ENCODE data around the gene MTFR1L.

MTFR1L gene

GRCh38 chr1:25877155-25877554 is 57.4 kb downstream of the MTFR1L start:
- TF ChIP-seq REST (IDR thresholded peaks at IDR 0.05; ENCODE audit: low read depth) (no peak), MAX (IDR thresholded peaks at IDR 0.05) (no peak)

GRCh38 chr1:25878690-25879089 is 58.9 kb downstream of the MTFR1L start:
- TF ChIP-seq TAF1 (IDR thresholded peaks at IDR 0.05; ENCODE audit: low read depth): no peak
- TF ChIP-seq CEBPB (IDR thresholded peaks at IDR 0.05): no peak
- TF ChIP-seq CREB1 (IDR thresholded peaks at IDR 0.05; ENCODE audit: low read depth): no peak
- TF ChIP-seq EP300 (IDR thresholded peaks at IDR 0.05; ENCODE audit: borderline replicate concordance): no peak
- no peak for TF ChIP-seq MAX (IDR thresholded peaks at IDR 0.05)
- no peak for TF ChIP-seq REST (IDR thresholded peaks at IDR 0.05; ENCODE audit: low read depth)
- TF ChIP-seq YY1 (IDR thresholded peaks at IDR 0.05; ENCODE audit: low read depth): no peak
- no peak for TF ChIP-seq RAD21 (IDR thresholded peaks at IDR 0.05; ENCODE audit: low read depth)
- TF ChIP-seq TEAD4 (IDR thresholded peaks at IDR 0.05): peak; percentile 67
- no peak for TF ChIP-seq NFIC (IDR thresholded peaks at IDR 0.05)
- no peak for TF ChIP-seq FOXM1 (IDR thresholded peaks at IDR 0.05; ENCODE audit: borderline replicate concordance, low read depth)
- TF ChIP-seq TCF12 (IDR thresholded peaks at IDR 0.05; ENCODE audit: low read depth): 0 out of 2 replicates have a peak, but pooled peaks have one; percentile 32
- TF ChIP-seq USF1 (IDR thresholded peaks at IDR 0.05): no peak
- TF ChIP-seq EGR1 (IDR thresholded peaks at IDR 0.05): no peak
- TF ChIP-seq ZBTB7A (IDR thresholded peaks at IDR 0.05; ENCODE audit: low read depth): no peak

GRCh38 chr1:25879675-25880074 is 59.9 kb downstream of the MTFR1L start:
- TF ChIP-seq MAX (IDR thresholded peaks at IDR 0.05): no peak
- no peak for TF ChIP-seq CEBPB (IDR thresholded peaks at IDR 0.05)
- TF ChIP-seq TEAD4 (IDR thresholded peaks at IDR 0.05): peak; percentile 77
- TF ChIP-seq USF1 (IDR thresholded peaks at IDR 0.05): no peak
- TF ChIP-seq ZBTB7A (IDR thresholded peaks at IDR 0.05; ENCODE audit: low read depth): no peak
- no peak for TF ChIP-seq RAD21 (IDR thresholded peaks at IDR 0.05; ENCODE audit: low read depth)
- no peak for TF ChIP-seq EGR1 (IDR thresholded peaks at IDR 0.05)
- TF ChIP-seq CREB1 (IDR thresholded peaks at IDR 0.05; ENCODE audit: low read depth): no peak
- peak; percentile 73 for TF ChIP-seq TCF12 (IDR thresholded peaks at IDR 0.05; ENCODE audit: low read depth)
- TF ChIP-seq TAF1 (IDR thresholded peaks at IDR 0.05; ENCODE audit: low read depth): no peak
- TF ChIP-seq YY1 (IDR thresholded peaks at IDR 0.05; ENCODE audit: low read depth): no peak
- no peak; the same call in 1 of the 2 replicates for TF ChIP-seq NFIC (IDR thresholded peaks at IDR 0.05)
- TF ChIP-seq REST (IDR thresholded peaks at IDR 0.05; ENCODE audit: low read depth): no peak
- peak; percentile 46; the same call in 1 of the 2 replicates for TF ChIP-seq FOXM1 (IDR thresholded peaks at IDR 0.05; ENCODE audit: borderline replicate concordance, low read depth)
- TF ChIP-seq EP300 (IDR thresholded peaks at IDR 0.05; ENCODE audit: borderline replicate concordance): peak; percentile 63; the same call in 1 of the 2 replicates

- TF ChIP-seq USF1 (IDR thresholded peaks at IDR 0.05) (no peak), FOXM1 (IDR thresholded peaks at IDR 0.05; ENCODE audit: borderline replicate concordance, low read depth) (no peak), NFIC (IDR thresholded peaks at IDR 0.05) (no peak), TCF12 (IDR thresholded peaks at IDR 0.05; ENCODE audit: low read depth) (no peak), MAX (IDR thresholded peaks at IDR 0.05) (no peak), TEAD4 (IDR thresholded peaks at IDR 0.05) (no peak), EGR1 (IDR thresholded peaks at IDR 0.05) (no peak), ZBTB7A (IDR thresholded peaks at IDR 0.05; ENCODE audit: low read depth) (no peak)
Measured at GRCh38 chr1:25880518-25880917, 60.8 kb downstream of the MTFR1L start.
